Measurements from ENCODE around the gene PLIN5. TPM values are rescaled to one million over a fixed set of nuclear protein-coding genes. Genes with fewer than 3 reads are reported as not detected.

The PLIN5 gene
- total RNA-seq, 4 donors from 2014 or later = 1.8 to 16.4 (median 5.6) TPM

DNA sequence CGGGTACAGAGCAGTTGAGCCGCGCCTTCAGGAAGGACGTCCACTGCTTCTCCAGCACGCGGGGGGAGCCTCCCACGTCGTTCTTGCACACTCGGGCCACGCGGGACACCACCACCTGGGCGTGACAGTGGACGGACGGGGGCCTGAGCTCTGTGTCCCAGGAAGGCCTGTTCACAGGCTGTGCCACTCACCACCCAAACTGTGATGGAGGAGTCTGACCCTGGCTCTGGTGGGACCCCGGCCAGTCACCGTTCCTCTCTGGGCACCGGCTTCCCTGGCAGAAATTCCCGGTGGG lies 17.4 kb upstream of the PLIN5 start:
- Histone ChIP-seq H3K4me1 (no peaks in the 10 kb centered on the region), H3K27ac (no peak overlapping the region), H3K36me3 (no peaks in the 10 kb centered on the region), H3K4me3 (no peak overlapping the region), H3K27me3 (peaks cover 17% of the 10 kb centered on the region), H3K9me3 (no peaks in the 10 kb centered on the region)
- WGBS = 89% methylated on average over 14 of the region's 18 CpGs
- TF ChIP-seq CTCF (IDR thresholded peaks at IDR 0.05) (no peak), POLR2AphosphoS5 (IDR thresholded peaks at IDR 0.05) (no peak), EP300 (IDR thresholded peaks at IDR 0.05) (no peak), POLR2A (IDR thresholded peaks at IDR 0.05) (no peak)
- DNase-seq (ENCODE audit: low spot score in 2 of 2) = no peak

GRCh38 chr19:4550479-4551050 lies 15.5 kb upstream of the PLIN5 start:
- DNase-seq (ENCODE audit: low spot score in 2 of 2) = no peak
- H3K4me1 ChIP-seq = no peaks in the 10 kb centered on the region
- no peaks in the 10 kb centered on the region for H3K36me3 ChIP-seq
- no peak overlapping the region for H3K27ac ChIP-seq
- H3K9me3 ChIP-seq = no peaks in the 10 kb centered on the region
- H3K4me3 ChIP-seq = no peak overlapping the region
- H3K27me3 ChIP-seq = peaks cover 17% of the 10 kb centered on the region
- TF ChIP-seq POLR2AphosphoS5 (IDR thresholded peaks at IDR 0.05) = no peak
- TF ChIP-seq CTCF (IDR thresholded peaks at IDR 0.05) = no peak
- TF ChIP-seq EP300 (IDR thresholded peaks at IDR 0.05) = no peak
- TF ChIP-seq POLR2A (IDR thresholded peaks at IDR 0.05) = no peak
- 91% methylated on average over 26 of the region's 26 CpGs for WGBS

DNA sequence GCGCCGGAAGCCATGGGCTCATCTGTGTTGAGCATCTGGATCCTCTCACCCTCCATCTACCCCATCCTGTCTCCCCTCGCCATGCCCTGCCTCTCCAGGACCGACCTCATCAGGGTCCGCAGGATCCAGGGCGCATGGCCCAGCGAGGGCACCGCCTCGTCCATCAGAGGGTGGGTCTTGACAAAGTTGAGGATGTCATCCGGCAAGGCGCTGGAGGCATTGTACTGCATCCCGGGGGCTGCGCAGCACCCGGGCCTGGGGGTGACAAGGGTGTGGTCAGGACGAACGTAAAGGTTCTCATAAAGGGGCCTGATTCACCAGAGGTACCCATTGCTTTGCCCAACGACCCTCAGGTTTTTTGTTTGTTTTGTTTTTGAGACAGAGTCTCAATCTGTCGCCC lies 15.0 kb upstream of the PLIN5 start:
- TF ChIP-seq POLR2AphosphoS5 (IDR thresholded peaks at IDR 0.05) (no peak), POLR2A (IDR thresholded peaks at IDR 0.05) (no peak), CTCF (IDR thresholded peaks at IDR 0.05) (no peak)
- H3K27me3 ChIP-seq = peaks cover 17% of the 10 kb centered on the region
- DNase-seq (ENCODE audit: low spot score in 2 of 2) = no peak
- no peaks in the 10 kb centered on the region for H3K36me3 ChIP-seq
- no peak overlapping the region for H3K27ac ChIP-seq
- H3K9me3 ChIP-seq = no peaks in the 10 kb centered on the region
- no peaks in the 10 kb centered on the region for H3K4me1 ChIP-seq
- H3K4me3 ChIP-seq = no peak overlapping the region
- 93% methylated on average over 18 of the region's 18 CpGs for WGBS

DNA sequence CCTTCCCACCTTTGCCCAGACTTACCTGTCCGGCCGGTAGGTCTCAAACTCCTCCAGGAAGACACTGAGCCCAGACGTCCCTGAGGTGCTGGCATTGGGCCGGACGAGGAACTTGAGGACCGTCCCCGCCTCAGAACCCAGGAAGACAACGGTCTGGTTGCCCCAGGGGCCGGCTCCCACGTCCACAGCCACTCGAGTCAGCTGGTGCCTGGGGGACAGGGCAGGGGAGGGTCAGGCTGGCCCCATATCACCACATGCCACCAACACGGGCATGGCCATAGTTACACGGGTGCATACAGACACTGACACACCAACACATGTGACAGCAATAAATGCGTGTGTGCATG lies 13.2 kb upstream of the PLIN5 start:
- peaks cover 17% of the 10 kb centered on the region for H3K27me3 ChIP-seq
- no peaks in the 10 kb centered on the region for H3K4me1 ChIP-seq
- H3K4me3 ChIP-seq = no peak overlapping the region
- H3K9me3 ChIP-seq = no peaks in the 10 kb centered on the region
- no peak for TF ChIP-seq EP300 (IDR thresholded peaks at IDR 0.05)
- TF ChIP-seq POLR2A (IDR thresholded peaks at IDR 0.05) = no peak
- TF ChIP-seq CTCF (IDR thresholded peaks at IDR 0.05) = no peak
- TF ChIP-seq POLR2AphosphoS5 (IDR thresholded peaks at IDR 0.05) = no peak
- no peak overlapping the region for H3K27ac ChIP-seq
- no peak for DNase-seq (ENCODE audit: low spot score in 2 of 2)
- H3K36me3 ChIP-seq = no peaks in the 10 kb centered on the region
- WGBS = 73% methylated on average over 5 of the region's 14 CpGs

DNA sequence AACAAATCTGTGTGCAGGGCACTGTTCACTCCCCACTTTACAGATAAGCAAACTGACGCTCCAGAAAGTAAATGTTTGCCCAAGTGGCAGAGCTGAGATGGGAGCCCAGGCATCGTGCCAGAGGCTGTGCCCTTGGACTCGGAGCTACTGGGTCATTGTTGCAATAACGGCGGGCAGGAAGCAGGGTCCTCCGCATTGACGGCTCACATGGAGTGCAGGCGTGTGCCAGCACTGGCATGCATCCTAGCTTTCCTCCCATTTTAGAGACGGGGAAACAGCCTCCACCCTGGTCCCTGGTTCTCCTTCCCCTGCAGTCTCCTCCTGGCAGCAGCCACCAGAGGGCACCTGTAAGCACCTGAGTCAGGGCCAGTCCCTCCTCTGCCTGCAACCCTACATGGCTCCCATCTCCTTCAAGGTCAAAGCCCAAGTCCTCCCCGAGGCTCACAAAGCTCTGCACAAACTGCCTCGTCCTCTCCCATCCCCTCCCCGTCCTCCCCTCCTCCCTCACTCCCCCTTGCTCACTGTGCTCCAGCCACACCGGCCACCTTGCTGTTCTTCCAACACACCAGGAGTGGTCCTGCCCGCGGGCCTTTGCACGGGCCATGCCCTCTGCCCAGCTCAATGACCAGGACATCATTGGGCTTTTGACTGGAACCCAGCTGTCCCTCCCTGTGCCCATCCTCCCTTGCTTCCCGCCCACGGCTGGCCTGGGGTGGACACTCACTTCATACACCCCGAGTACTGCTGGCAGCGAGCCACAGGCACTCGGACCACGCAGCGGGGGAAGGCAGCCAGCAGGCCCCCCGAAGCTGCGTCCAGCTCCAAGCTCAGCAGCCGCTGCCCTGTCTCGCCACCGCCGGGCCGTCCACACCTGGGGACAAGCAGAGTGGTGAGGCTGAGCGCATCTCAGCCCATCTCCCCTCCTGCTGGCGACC lies 12.5 kb upstream of the PLIN5 start:
- H3K9me3 ChIP-seq = no peaks in the 10 kb centered on the region
- 70% methylated on average over 17 of the region's 32 CpGs for whole genome bisulfite sequencing

More for the DNA sequence above, 12.5 kb upstream of the PLIN5 start:
- Histone ChIP-seq H3K4me3 (no peak overlapping the region), H3K27ac (no peak overlapping the region), H3K4me1 (no peaks in the 10 kb centered on the region), H3K27me3 (peaks cover 17% of the 10 kb centered on the region), H3K36me3 (no peaks in the 10 kb centered on the region)
- TF ChIP-seq CTCF (IDR thresholded peaks at IDR 0.05) = no peak
- no peak for DNase-seq (ENCODE audit: low spot score in 2 of 2)
